HG03460 (cell line): ENCODE measurements around the gene MIB1.

ENCODE experiments used
- ATAC-seq: cut with Tn5 transposase; IDR thresholded peaks from one replicate; pipeline ENCODE4 v1.9.1; 2021; ENCODE audit not compliant: unreplicated experiment

Gene MIB1

GRCh38 chr18:21868770-21869169 is 128.2 kb downstream of the MIB1 start:
- no peak for ATAC-seq

GRCh38 chr18:21889570-21889969 is 149.0 kb downstream of the MIB1 start:
- no peak for ATAC-seq

- ATAC-seq, result no peak
These were observed 154.2 kb downstream of the MIB1 start for GRCh38 chr18:21894619-21895367.

GRCh38 chr18:21896732-21897336 is 156.2 kb downstream of the MIB1 start:
- ATAC-seq, result no peak

GRCh38 chr18:21897811-21898210 is 157.2 kb downstream of the MIB1 start:
- ATAC-seq, result no peak

GRCh38 chr18:21900605-21901352 is 160.2 kb downstream of the MIB1 start:
- no peak for ATAC-seq

- ATAC-seq, result no peak
These were observed 160.9 kb downstream of the MIB1 start for GRCh38 chr18:21901423-21901945.

- ATAC-seq, result no peak
These were observed 163.1 kb downstream of the MIB1 start for GRCh38 chr18:21903709-21904108.

- no peak for ATAC-seq
These were observed 164.3 kb downstream of the MIB1 start for GRCh38 chr18:21904856-21905255.

- ATAC-seq, result no peak
These were observed 166.9 kb downstream of the MIB1 start for GRCh38 chr18:21907451-21907850.

GRCh38 chr18:21908711-21909110 is 168.1 kb downstream of the MIB1 start:
- no peak for ATAC-seq

GRCh38 chr18:21910906-21911305 is 170.3 kb downstream of the MIB1 start:
- ATAC-seq, result no peak

- peak; percentile 54 for ATAC-seq
These were observed 171.0 kb downstream of the MIB1 start for GRCh38 chr18:21911551-21911950.

- ATAC-seq, result no peak
These were observed 172.0 kb downstream of the MIB1 start for GRCh38 chr18:21912339-21913239.

GRCh38 chr18:21914739-21915319 is 174.2 kb downstream of the MIB1 start:
- ATAC-seq, result no peak

GRCh38 chr18:21915546-21915945 is 175.0 kb downstream of the MIB1 start:
- no peak for ATAC-seq

GRCh38 chr18:21916594-21916993 is 176.0 kb downstream of the MIB1 start:
- ATAC-seq, result no peak

- ATAC-seq, result no peak
These were observed 178.1 kb downstream of the MIB1 start for GRCh38 chr18:21918693-21919092.
